H1 (cell line): Measurements from ENCODE around the gene CFL2. TPM values are rescaled to one million over a fixed set of nuclear protein-coding genes. Genes with fewer than 3 reads are reported as not detected.

Experiments used
- CTCF ChIA-PET: fragments of 300-600 bp; sonication (Branson Sonifier 250); formaldehyde crosslinking; loops from one replicate; lab custom pipeline; 2021; ENCODE audit not compliant: partially characterized antibody; lab: Charles Lee
- POLR2A ChIA-PET: fragments of 300-600 bp; sonication (Branson Sonifier 250); formaldehyde crosslinking; loops from one replicate; lab custom pipeline; 2021; ENCODE audit warnings: inconsistent platforms; ENCODE audit not compliant: partially characterized antibody; lab: Charles Lee
- DNase-seq, 2 experiments: peaks; one replicate each; pipeline versions ENCODE4 v3.0.0 to v3.0.0-alpha.2; 2010 to 2022; ENCODE audit warnings: low spot score in 2 of 2, low read depth in 1 of 2, mixed read lengths in 1 of 2
- FAIRE-seq: peaks from 2 replicates; lab custom pipeline; 2011; peaks lifted over from hg19 to GRCh38; lab: Jason Lieb, UNC
- H2AFZ ChIP-seq: 2 replicates; pipeline ENCODE4 v1.8.1; 2012; ENCODE audit warnings: low read length, inconsistent platforms
- H2AK5ac ChIP-seq: 2 replicates; pipeline ENCODE4 v1.6.1; 2013; ENCODE audit warnings: low read depth, low read length
- H2BK120ac ChIP-seq: replicated peaks from 2 replicates; pipeline ENCODE3; 2013; ENCODE audit warnings: low read depth, low read length, inconsistent platforms
- H2BK12ac ChIP-seq: 2 replicates; pipeline ENCODE4 v1.6.1; 2013; ENCODE audit warnings: low read depth, low read length
- H2BK15ac ChIP-seq: 2 replicates; pipeline ENCODE4 v1.6.1; 2013; ENCODE audit warnings: low read length
- H2BK20ac ChIP-seq: 2 replicates; pipeline ENCODE4 v1.6.1; 2013; ENCODE audit warnings: low read length
- H2BK5ac ChIP-seq: 2 replicates; pipeline ENCODE4 v1.6.1; 2013; ENCODE audit warnings: low read depth, low read length
- H3K14ac ChIP-seq: 2 replicates; pipeline ENCODE4 v1.6.1; 2013; ENCODE audit warnings: inconsistent platforms; ENCODE audit not compliant: insufficient read length
- H3K18ac ChIP-seq: 2 replicates; pipeline ENCODE4 v1.6.1; 2013; ENCODE audit warnings: low read length; ENCODE audit errors: extremely low read depth
- H3K23ac ChIP-seq: 2 replicates; pipeline ENCODE4 v1.6.1; 2013; ENCODE audit warnings: inconsistent platforms; ENCODE audit not compliant: insufficient read length
- H3K23me2 ChIP-seq: 2 replicates; pipeline ENCODE4 v1.6.1; 2013; ENCODE audit warnings: low read depth, low read length
- H3K27ac ChIP-seq: 2 replicates; pipeline ENCODE4 v1.6.1; 2011; ENCODE audit warnings: low read depth, low read length, inconsistent platforms
- H3K27me3 ChIP-seq, 4 experiments: replicated peaks in 1 of 4; 1 replicate in 1 of 4; 2 replicates in 3 of 4; pipeline versions ENCODE4 v1.6.1 to v1.8.1; 2011 to 2013; ENCODE audit warnings: low read length in 3 of 4, mild to moderate bottlenecking in 3 of 4, inconsistent platforms in 2 of 4, mixed read lengths in 2 of 4, moderate library complexity in 1 of 4; ENCODE audit not compliant: control insufficient read depth in 3 of 4, insufficient read depth in 3 of 4; ENCODE audit errors: extremely low read depth in 1 of 4
- H3K36me3 ChIP-seq, 4 experiments: 2 replicates each; pipeline versions ENCODE4 v1.6.1 to v1.8.1; 2011 to 2013; ENCODE audit warnings: mild to moderate bottlenecking in 4 of 4, low read length in 3 of 4, moderate library complexity in 2 of 4, control low read depth in 1 of 4, inconsistent platforms in 1 of 4; ENCODE audit not compliant: insufficient read depth in 4 of 4, control insufficient read depth in 2 of 4
- H3K4ac ChIP-seq: replicated peaks from 2 replicates; pipeline ENCODE3; 2013; ENCODE audit warnings: low read length, low read depth, mixed read lengths, inconsistent platforms; ENCODE audit not compliant: insufficient read length
- H3K4me1 ChIP-seq, 4 experiments: replicated peaks in 1 of 4; 1 replicate in 1 of 4; 2 replicates in 3 of 4; pipeline versions ENCODE4 v1.6.1 to v1.8.1; 2011 to 2013; ENCODE audit warnings: low read length in 3 of 4, inconsistent platforms in 2 of 4, mixed read lengths in 1 of 4; ENCODE audit not compliant: insufficient read depth in 4 of 4, control insufficient read depth in 3 of 4
- H3K4me2 ChIP-seq, 2 experiments: 2 replicates each; pipeline versions ENCODE4 v1.6.1 to v1.8.1; 2011 to 2013; ENCODE audit warnings: low read depth in 2 of 2, low read length in 2 of 2, control low read depth in 1 of 2, inconsistent platforms in 1 of 2, mild to moderate bottlenecking in 1 of 2; ENCODE audit not compliant: insufficient read depth in 1 of 2
- H3K4me3 ChIP-seq, 4 experiments: fragments of 200-600, 300-600 bp in 1 of 4; sonication (generic), shearing (Covaris generic), sonication (Bioruptor Twin) in 1 of 4; 2 replicates each; pipeline versions ENCODE4 v1.5.1 to v1.8.1; 2011 to 2016; ENCODE audit warnings: low read length in 4 of 4, low read depth in 3 of 4, control low read depth in 2 of 4, inconsistent platforms in 2 of 4, mild to moderate bottlenecking in 2 of 4, mixed read lengths in 1 of 4, moderate library complexity in 1 of 4; ENCODE audit not compliant: insufficient read depth in 2 of 4; ENCODE audit errors: extremely low read depth in 1 of 4
- H3K56ac ChIP-seq: replicated peaks from 2 replicates; pipeline ENCODE3; 2013; ENCODE audit warnings: low read depth, mild to moderate bottlenecking, mixed read lengths, low read length, inconsistent platforms; ENCODE audit not compliant: insufficient read length
- H3K79me1 ChIP-seq: 2 replicates; pipeline ENCODE4 v1.6.1; 2013; ENCODE audit warnings: low read depth, low read length, control low read depth
- H3K79me2 ChIP-seq, 2 experiments: 2 replicates each; pipeline versions ENCODE4 v1.6.1 to v1.8.1; 2012 to 2013; ENCODE audit warnings: low read length in 2 of 2, mild to moderate bottlenecking in 2 of 2, inconsistent platforms in 1 of 2; ENCODE audit not compliant: insufficient read depth in 2 of 2, control insufficient read depth in 1 of 2
- H3K9ac ChIP-seq, 4 experiments: replicated peaks in 1 of 4; 1 replicate in 1 of 4; 2 replicates in 3 of 4; pipeline versions ENCODE4 v1.6.1 to v1.8.1; 2011 to 2013; ENCODE audit warnings: low read depth in 3 of 4, low read length in 3 of 4, control low read depth in 2 of 4, mild to moderate bottlenecking in 2 of 4, moderate library complexity in 2 of 4, inconsistent platforms in 1 of 4; ENCODE audit errors: extremely low read depth in 1 of 4
- H3K9me3 ChIP-seq, 2 experiments: 2 replicates each; pipeline versions ENCODE4 v1.6.1 to v1.8.1; 2012 to 2013; ENCODE audit warnings: mild to moderate bottlenecking in 2 of 2, moderate library complexity in 2 of 2, control low read depth in 1 of 2, inconsistent platforms in 1 of 2, low read depth in 1 of 2, low read length in 1 of 2, mixed read lengths in 1 of 2; ENCODE audit not compliant: insufficient read depth in 2 of 2
- H4K20me1 ChIP-seq, 2 experiments: replicated peaks in 1 of 2; 2 replicates each; pipeline versions ENCODE3 to v1.8.1; 2011 to 2013; ENCODE audit warnings: inconsistent platforms in 2 of 2, low read length in 2 of 2, mild to moderate bottlenecking in 1 of 2; ENCODE audit not compliant: insufficient read depth in 2 of 2, control insufficient read depth in 1 of 2
- H4K5ac ChIP-seq: 2 replicates; pipeline ENCODE4 v1.6.1; 2013; ENCODE audit warnings: low read length, low read depth, mixed read lengths, inconsistent platforms; ENCODE audit not compliant: insufficient read length
- H4K8ac ChIP-seq: 2 replicates; pipeline ENCODE4 v1.8.0; 2013; ENCODE audit warnings: mild to moderate bottlenecking, moderate library complexity, low read length, inconsistent platforms; ENCODE audit not compliant: insufficient read depth; ENCODE audit errors: extremely low read depth
- H4K91ac ChIP-seq: replicated peaks from 2 replicates; pipeline ENCODE3; 2013; ENCODE audit warnings: low read length, mixed read lengths, inconsistent platforms; ENCODE audit not compliant: insufficient read length
- BACH1 ChIP-seq: IDR thresholded peaks from 2 replicates; pipeline ENCODE4 v1.6.1; 2012; ENCODE audit warnings: low read length, improper control_type of control experiment
- BCL11A ChIP-seq, 2 experiments: IDR thresholded peaks; one replicate each; pipeline ENCODE4 v1.6.1; 2011; ENCODE audit warnings: low read depth in 2 of 2, low read length in 2 of 2, mild to moderate bottlenecking in 2 of 2
- CREB1 ChIP-seq: IDR thresholded peaks from 2 replicates; pipeline ENCODE4 v1.6.1; 2012; ENCODE audit warnings: inconsistent platforms
- CTBP2 ChIP-seq: IDR thresholded peaks from 2 replicates; pipeline ENCODE4 v1.7.0; 2011; ENCODE audit warnings: borderline replicate concordance, mild to moderate bottlenecking, moderate library complexity, mixed read lengths, low read length; ENCODE audit not compliant: insufficient read depth, insufficient read length
- CTCF ChIP-seq, 3 experiments: IDR thresholded peaks; 1 replicate in 2 of 3; 2 replicates in 1 of 3; pipeline versions ENCODE4 v1.5.1 to v1.6.1; 2011; ENCODE audit warnings: low read length in 3 of 3, mild to moderate bottlenecking in 3 of 3, inconsistent platforms in 2 of 3, low read depth in 1 of 3, moderate library complexity in 1 of 3; ENCODE audit not compliant: insufficient read depth in 1 of 3; ENCODE audit errors: control extremely low read depth in 1 of 3
- EZH2 ChIP-seq: fragments of 200-600 bp; sonication (generic); IDR thresholded peaks from 2 replicates; pipeline ENCODE4 v1.7.1; 2012; ENCODE audit warnings: low read depth, mild to moderate bottlenecking, moderate library complexity, low read length, inconsistent platforms; ENCODE audit not compliant: severe bottlenecking
- GTF2F1 ChIP-seq: IDR thresholded peaks from 2 replicates; pipeline ENCODE4 v1.6.1; 2012; ENCODE audit warnings: low read depth, low read length, improper control_type of control experiment, borderline replicate concordance
- RFX5 ChIP-seq: IDR thresholded peaks from 2 replicates; pipeline ENCODE4 v1.6.1; 2011; ENCODE audit warnings: low read depth, low read length, improper control_type of control experiment, borderline replicate concordance
- USF2 ChIP-seq: IDR thresholded peaks from 2 replicates; pipeline ENCODE4 v1.6.1; 2011; ENCODE audit warnings: low read length, improper control_type of control experiment
- WGBS, 2 experiments: shearing (Covaris generic) in 1 of 2; methylation state at CpG; one replicate each; pipeline versions ENCODE4 v1.1.6 to v1.1.7; 2013 to 2015; ENCODE audit warnings: low lambda C conversion rate in 2 of 2, mixed read lengths in 2 of 2, inconsistent platforms in 1 of 2, low coverage in 1 of 2, missing lambda C conversion rate in 1 of 2; ENCODE audit not compliant: insufficient replicate concordance in 2 of 2, insufficient coverage in 1 of 2, insufficient read length in 1 of 2; ENCODE audit errors: extremely low coverage in 1 of 2, missing lambda C conversion rate in 1 of 2; 5-methylcytosine and 5-hydroxymethylcytosine counted together
- polyA plus RNA-seq, 7 experiments: library from polyadenylated mRNA; depleted of rRNA in 3 of 7; stranded (reverse) in 5 of 7; unstranded in 2 of 7; fragments of >200 nt in 5 of 7; fragments of 200-250 nt in 2 of 7; gene quantifications; 1 replicate in 5 of 7; 2 replicates in 1 of 7; 4 replicates in 1 of 7; pipeline versions ENCODE4 v1.2.1 to v1.2.3, GENCODE V29; 2011 to 2013; ENCODE audit warnings: missing spikeins in 2 of 7, mixed read lengths in 2 of 7
- total RNA-seq: library from RNA; stranded (reverse); fragmentation: NEBNext Ultra II Directional; extraction: Animal tissue kit (Norgen Biotek cat#: 25700); gene quantifications from 2 replicates; pipeline ENCODE4 v1.2.1, GENCODE V29; 2021

CFL2 gene
- total and polyA plus RNA-seq, 2 of the 8 experiments (the other 6 are each of a cell fraction or from before 2014, with no cell fraction given), result 9.7 to 20.5 TPM

GRCh38 chr14:34665785-34666435 is 48.5 kb downstream of the CFL2 start:
- H2BK15ac ChIP-seq, result no peak overlapping the region
- 87% methylated on average over 2 of the region's 2 CpGs; no CpG with 5 or more reads in 1 of the 2 experiments for WGBS, 2 experiments
- no peak for FAIRE-seq
- H3K23ac ChIP-seq, result no peak overlapping the region
- H3K18ac ChIP-seq, result no peak overlapping the region
- no peak overlapping the region for H3K9ac ChIP-seq
- no peak overlapping the region for H2AFZ ChIP-seq
- no peak overlapping the region for H3K27ac ChIP-seq
- no peak overlapping the region for H3K56ac ChIP-seq
- H2AK5ac ChIP-seq, result no peak overlapping the region
- H3K79me2 ChIP-seq, result no peaks in the 10 kb centered on the region
- POLR2A ChIA-PET, result interaction anchor here (1.8 kb wide), 1 partner anchor 27 kb away, joined by 5 read pairs; no protein-coding TSS in a partner anchor
- no peaks in the 10 kb centered on the region for H3K36me3 ChIP-seq
- no peak overlapping the region for H2BK5ac ChIP-seq
- no peak overlapping the region for H3K4me2 ChIP-seq
- H2BK120ac ChIP-seq, result no peak overlapping the region
- H4K20me1 ChIP-seq, result no peaks in the 10 kb centered on the region
- no peaks in the 10 kb centered on the region for H3K9me3 ChIP-seq
- H3K4ac ChIP-seq, result no peak overlapping the region
- no peaks in the 10 kb centered on the region for H3K4me1 ChIP-seq
- H4K91ac ChIP-seq, result no peak overlapping the region
- no peak overlapping the region for H4K8ac ChIP-seq
- no peaks in the 10 kb centered on the region for H3K23me2 ChIP-seq
- no peaks in the 10 kb centered on the region; the same call in 1 of the 2 replicates for H3K79me1 ChIP-seq
- H3K14ac ChIP-seq, result no peak overlapping the region
- no peak overlapping the region for H2BK12ac ChIP-seq
- no peak overlapping the region for H2BK20ac ChIP-seq
- no peak overlapping the region for H4K5ac ChIP-seq
- CTCF ChIA-PET, result no interaction called here
- no peaks in the 10 kb centered on the region for H3K27me3 ChIP-seq
- H3K4me3 ChIP-seq, result no peak overlapping the region
- no peak for DNase-seq
- TF ChIP-seq GTF2F1 (no peak), USF2 (no peak), BACH1 (no peak), EZH2 (no peak), CTBP2 (no peak), CTCF (IDR thresholded peaks at IDR 0.05; ENCODE audit: control extremely low read depth in 1 of 3, insufficient read depth in 1 of 3, low read depth in 1 of 3, low read length in 3 of 3) (no peak), CREB1 (no peak), BCL11A (IDR thresholded peaks at IDR 0.05; ENCODE audit: low read depth in 2 of 2, low read length in 2 of 2) (no peak), RFX5 (no peak)
